ENCODE data around the gene RAP1GAP2.

RAP1GAP2 gene

GRCh38 chr17:2911035-2911754 is 115.0 kb downstream of the RAP1GAP2 start:
- DNase-seq (ENCODE audit: low read depth in 2 of 2): no peak

- DNase-seq (ENCODE audit: low read depth in 2 of 2): no peak
Measured at GRCh38 chr17:2911755-2912111, 115.5 kb downstream of the RAP1GAP2 start.

GRCh38 chr17:2912754-2913153 is 116.5 kb downstream of the RAP1GAP2 start:
- no peak for DNase-seq (ENCODE audit: low read depth in 2 of 2)

- DNase-seq (ENCODE audit: low read depth in 2 of 2): no peak
Measured at GRCh38 chr17:2916461-2916860, 120.2 kb downstream of the RAP1GAP2 start.

GRCh38 chr17:2921443-2921842 is 125.2 kb downstream of the RAP1GAP2 start:
- DNase-seq (ENCODE audit: low read depth in 2 of 2): no peak

- no peak for DNase-seq (ENCODE audit: low read depth in 2 of 2)
Measured at GRCh38 chr17:2924211-2924610, 128.0 kb downstream of the RAP1GAP2 start.

GRCh38 chr17:2925011-2925410 is 128.8 kb downstream of the RAP1GAP2 start:
- no peak for DNase-seq (ENCODE audit: low read depth in 2 of 2)

GRCh38 chr17:2926019-2926650 is 129.9 kb downstream of the RAP1GAP2 start:
- DNase-seq (ENCODE audit: low read depth in 2 of 2): no peak

GRCh38 chr17:2928294-2928890 is 132.2 kb downstream of the RAP1GAP2 start:
- no peak for DNase-seq (ENCODE audit: low read depth in 2 of 2)

- DNase-seq (ENCODE audit: low read depth in 2 of 2): no peak
Measured at GRCh38 chr17:2929881-2930533, 133.8 kb downstream of the RAP1GAP2 start.

- DNase-seq (ENCODE audit: low read depth in 2 of 2): no peak
Measured at GRCh38 chr17:2931876-2932275, 135.6 kb downstream of the RAP1GAP2 start.

- no peak for DNase-seq (ENCODE audit: low read depth in 2 of 2)
Measured at GRCh38 chr17:2932946-2933345, 136.7 kb downstream of the RAP1GAP2 start.

GRCh38 chr17:2933606-2934005 is 137.4 kb downstream of the RAP1GAP2 start:
- DNase-seq (ENCODE audit: low read depth in 2 of 2): no peak

GRCh38 chr17:2935632-2936031 is 139.4 kb downstream of the RAP1GAP2 start:
- no peak for DNase-seq (ENCODE audit: low read depth in 2 of 2)

- DNase-seq (ENCODE audit: low read depth in 2 of 2): no peak
Measured at GRCh38 chr17:2936351-2936750, 140.1 kb downstream of the RAP1GAP2 start.

GRCh38 chr17:2936771-2937321 is 140.6 kb downstream of the RAP1GAP2 start:
- DNase-seq (ENCODE audit: low read depth in 2 of 2): no peak

GRCh38 chr17:2937331-2938003 is 141.2 kb downstream of the RAP1GAP2 start:
- DNase-seq (ENCODE audit: low read depth in 2 of 2): no peak

GRCh38 chr17:2939714-2940351 is 143.6 kb downstream of the RAP1GAP2 start:
- no peak for DNase-seq (ENCODE audit: low read depth in 2 of 2)

GRCh38 chr17:2940352-2940751 is 144.1 kb downstream of the RAP1GAP2 start:
- DNase-seq (ENCODE audit: low read depth in 2 of 2): no peak

GRCh38 chr17:2943981-2944380 is 147.7 kb downstream of the RAP1GAP2 start:
- DNase-seq (ENCODE audit: low read depth in 2 of 2): no peak

GRCh38 chr17:2945299-2945698 is 149.1 kb downstream of the RAP1GAP2 start:
- DNase-seq (ENCODE audit: low read depth in 2 of 2): no peak
